ENCODE measurements around the gene CRTC3. TPM values are rescaled to one million over a fixed set of nuclear protein-coding genes. Genes with fewer than 3 reads are reported as not detected.

CRTC3 gene
- total and polyA plus RNA-seq, 2 of the 13 experiments (the other 11 are each of a cell fraction or from before 2014, with no cell fraction given) = 8.4 to 11.8 TPM

- no peak for DNase-seq (ENCODE audit: low spot score)
- CTCF ChIA-PET (ENCODE audit: low intra/inter-chr PET ratio, low total read pairs) = no interaction called here
- FAIRE-seq = no peak
- peaks cover 19% of the 10 kb centered on the region for H3K4me1 ChIP-seq (ENCODE audit: insufficient read depth, low read length)
- no peaks in the 10 kb centered on the region for H3K9me3 ChIP-seq (ENCODE audit: low read length)
- intact Hi-C loops (cut with micrococcal nuclease; ENCODE audit: unreplicated experiment) (no loop called here), in situ Hi-C loops (cut with HindIII; ENCODE audit: extremely low pct_ligation_motif_present, low pct_unique_long_range_greater_than_20kb) (no loop called here)
- H3K4me3 ChIP-seq (replicated peaks in 1 of 3; ENCODE audit: insufficient read depth in 1 of 3, low read depth in 2 of 3, low read length in 3 of 3) = no peak overlapping the region
- TF ChIP-seq ZFP82 (CRISPR knock-in tag; IDR thresholded peaks at IDR 0.05; ENCODE audit: borderline replicate concordance) (no peak), ZNF136 (CRISPR knock-in tag; IDR thresholded peaks at IDR 0.05; ENCODE audit: low read depth) (no peak), NFIC (IDR thresholded peaks at IDR 0.05; ENCODE audit: low read length) (no peak), ZNF672 (CRISPR knock-in tag; IDR thresholded peaks at IDR 0.05) (no peak), GATAD2A (CRISPR knock-in tag; IDR thresholded peaks at IDR 0.05) (no peak), ZNF333 (CRISPR knock-in tag; IDR thresholded peaks at IDR 0.05; ENCODE audit: borderline replicate concordance) (no peak), ATF7 (IDR thresholded peaks at IDR 0.05) (no peak), ATF7 (CRISPR knock-in tag; IDR thresholded peaks at IDR 0.05) (no peak), ZNF562 (CRISPR knock-in tag; IDR thresholded peaks at IDR 0.05; ENCODE audit: borderline replicate concordance) (no peak), ZEB1 (IDR thresholded peaks at IDR 0.05; ENCODE audit: insufficient replicate concordance, low read depth) (no peak), ZNF235 (CRISPR knock-in tag; IDR thresholded peaks at IDR 0.05; ENCODE audit: borderline replicate concordance) (no peak), ZBTB25 (CRISPR knock-in tag; IDR thresholded peaks at IDR 0.05) (no peak), ZNF841 (CRISPR knock-in tag; IDR thresholded peaks at IDR 0.05; ENCODE audit: borderline replicate concordance) (no peak), ZBTB10 (CRISPR knock-in tag; IDR thresholded peaks at IDR 0.05; ENCODE audit: borderline replicate concordance) (no peak), AFF4 (CRISPR knock-in tag; IDR thresholded peaks at IDR 0.05) (no peak)
- ATAC-seq = no peak
- 94% methylated on average over 8 of the region's 8 CpGs for WGBS (ENCODE audit: low lambda C conversion rate)
- H3K27ac ChIP-seq (ENCODE audit: extremely low read length, insufficient read depth, low read length) = no peak overlapping the region
- POLR2A ChIA-PET = no interaction called here
- H3K79me2 ChIP-seq (ENCODE audit: insufficient read depth, low read length) = no peaks in the 10 kb centered on the region
- no peaks in the 10 kb centered on the region for H4K20me1 ChIP-seq (ENCODE audit: insufficient read depth, low read length)
- H3K27me3 ChIP-seq (ENCODE audit: control insufficient read depth in 1 of 2, insufficient read depth in 2 of 2, low read length in 2 of 2) = no peaks in the 10 kb centered on the region
- no TSS peak for BruUV-seq (replicated peaks)
- H3K9ac ChIP-seq (ENCODE audit: insufficient read depth, low read depth, low read length) = no peak overlapping the region
- no peak overlapping the region for H3K4me2 ChIP-seq (ENCODE audit: low read depth, low read length)
- H3K36me3 ChIP-seq (replicated peaks in 1 of 2; ENCODE audit: control insufficient read depth in 1 of 2, insufficient read depth in 2 of 2, low read length in 2 of 2) = 0 out of 5 replicates have a peak, but pooled peaks cover 0 to 3% of the 10 kb centered on the region in 2 experiments
- H2AFZ ChIP-seq (ENCODE audit: low read length) = no peak overlapping the region
Measured at GRCh38 chr15:90552162-90552928, 22.6 kb downstream of the CRTC3 start.
